GM10847 (cell line): ENCODE data around the gene DELE1.

ENCODE experiments used
- POLR2A ChIP-seq: IDR thresholded peaks from 2 replicates; pipeline ENCODE4 v1.6.1; 2011; ENCODE audit not compliant: insufficient read length; ENCODE audit errors: extremely low read depth

The DELE1 gene

DNA sequence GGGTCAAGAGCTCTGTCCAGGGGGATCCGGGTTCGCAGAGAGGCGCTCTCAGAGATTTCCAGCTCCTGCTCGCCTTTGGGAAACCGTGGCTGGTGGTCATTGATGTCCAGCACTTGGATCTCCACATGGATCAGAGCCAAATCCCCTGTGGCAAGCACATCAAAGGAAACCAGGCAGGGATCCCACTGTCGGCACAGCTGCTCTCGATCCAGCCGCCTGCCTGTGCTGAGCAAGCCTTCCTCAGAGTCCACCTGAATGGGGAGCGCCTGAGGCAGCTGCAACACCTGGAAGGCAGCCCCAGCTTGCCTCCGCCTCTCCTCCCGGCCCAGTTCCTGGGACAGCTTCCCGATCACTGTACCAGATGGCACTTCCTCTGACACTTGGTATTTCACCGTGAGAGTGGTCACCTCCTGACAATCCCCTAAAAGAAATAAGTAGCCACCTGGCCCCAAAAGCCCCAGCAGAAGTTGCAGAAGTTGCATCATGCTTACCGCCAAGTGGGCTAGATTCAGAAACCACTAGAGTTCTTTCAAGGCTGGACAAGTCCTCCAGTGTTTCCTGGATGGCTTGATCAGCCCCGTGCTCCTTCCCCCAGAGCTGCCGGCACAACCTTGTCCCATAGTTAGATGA lies 33.8 kb downstream of the DELE1 start:
- no peak for TF ChIP-seq POLR2A

DNA sequence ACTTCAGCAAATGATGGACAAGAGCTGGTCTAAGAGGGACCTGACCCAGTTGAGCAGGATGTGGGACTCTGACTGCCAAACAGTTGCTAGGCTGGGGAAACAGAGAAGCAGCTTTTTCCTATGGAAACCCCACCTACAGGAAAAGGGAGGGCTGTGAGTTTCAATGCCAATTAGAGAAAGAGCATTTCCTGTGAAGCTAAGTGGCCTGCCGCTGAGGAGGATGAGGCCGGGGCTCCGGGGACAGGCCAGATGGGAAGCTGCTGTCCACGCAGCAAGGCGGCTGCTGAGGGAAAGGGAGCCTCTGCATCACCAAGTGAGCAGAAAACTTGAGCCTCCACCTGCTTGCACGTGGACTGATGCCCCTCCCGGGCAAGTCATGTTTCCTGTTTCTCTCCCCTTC lies 34.4 kb downstream of the DELE1 start, which contains the start of gene PCDH12:
Gene PCDH12, minus strand, starts transcription at position 90 of the 400 bp plus-strand sequence. CDS start 351 bp downstream, outside the sequence.
- TF ChIP-seq POLR2A: no peak

DNA sequence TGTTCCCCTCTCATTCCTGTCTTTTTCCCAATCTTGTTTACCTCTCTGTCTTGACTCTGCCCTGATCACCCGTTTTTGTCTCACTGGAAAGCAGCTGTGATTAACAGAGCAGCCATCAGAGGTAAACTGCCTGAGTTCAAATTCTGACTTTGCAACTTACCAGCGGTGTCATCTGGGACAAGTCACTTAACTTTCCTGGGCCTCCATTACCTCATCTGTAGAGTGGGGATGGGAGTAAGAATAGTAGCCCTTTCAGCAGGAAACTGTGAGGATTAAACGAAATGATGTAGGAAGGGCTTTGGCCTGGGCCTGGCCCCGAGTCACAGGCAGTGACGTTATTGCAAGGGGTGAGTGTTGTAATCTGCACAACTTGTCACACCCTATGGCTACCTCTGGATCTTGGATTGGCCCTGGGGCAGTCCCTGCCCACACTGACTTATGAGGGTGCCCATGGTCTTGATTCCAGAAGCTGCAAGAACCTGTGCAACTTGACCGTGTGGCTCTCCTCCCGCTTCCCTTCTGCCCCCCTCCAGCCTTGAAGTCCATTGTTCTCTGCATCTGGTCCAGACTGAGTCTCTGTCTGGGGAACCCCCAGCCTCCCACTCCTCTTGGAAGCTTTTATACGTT lies 35.0 kb downstream of the DELE1 start:
- no peak for TF ChIP-seq POLR2A

DNA sequence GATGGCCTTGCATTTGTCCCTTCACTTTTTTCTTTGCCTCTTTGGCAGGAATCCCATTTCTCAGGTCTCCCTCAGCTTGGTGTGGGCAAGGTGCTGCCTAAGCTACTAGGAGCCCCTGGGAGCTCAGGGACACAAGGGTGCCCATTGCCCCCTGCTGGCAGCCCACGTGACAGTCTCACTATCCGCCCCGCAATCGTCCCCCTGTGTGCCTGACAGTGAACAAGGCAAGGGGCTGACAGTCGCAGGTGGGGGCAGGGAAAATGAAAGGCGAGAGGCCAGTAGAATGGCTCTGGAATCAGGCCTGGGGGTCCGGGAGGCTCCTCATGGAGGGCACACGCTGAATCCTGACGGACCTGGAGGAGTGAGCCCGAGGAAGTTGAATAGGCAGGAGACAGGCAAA lies 36.3 kb downstream of the DELE1 start:
- no peak for TF ChIP-seq POLR2A

DNA sequence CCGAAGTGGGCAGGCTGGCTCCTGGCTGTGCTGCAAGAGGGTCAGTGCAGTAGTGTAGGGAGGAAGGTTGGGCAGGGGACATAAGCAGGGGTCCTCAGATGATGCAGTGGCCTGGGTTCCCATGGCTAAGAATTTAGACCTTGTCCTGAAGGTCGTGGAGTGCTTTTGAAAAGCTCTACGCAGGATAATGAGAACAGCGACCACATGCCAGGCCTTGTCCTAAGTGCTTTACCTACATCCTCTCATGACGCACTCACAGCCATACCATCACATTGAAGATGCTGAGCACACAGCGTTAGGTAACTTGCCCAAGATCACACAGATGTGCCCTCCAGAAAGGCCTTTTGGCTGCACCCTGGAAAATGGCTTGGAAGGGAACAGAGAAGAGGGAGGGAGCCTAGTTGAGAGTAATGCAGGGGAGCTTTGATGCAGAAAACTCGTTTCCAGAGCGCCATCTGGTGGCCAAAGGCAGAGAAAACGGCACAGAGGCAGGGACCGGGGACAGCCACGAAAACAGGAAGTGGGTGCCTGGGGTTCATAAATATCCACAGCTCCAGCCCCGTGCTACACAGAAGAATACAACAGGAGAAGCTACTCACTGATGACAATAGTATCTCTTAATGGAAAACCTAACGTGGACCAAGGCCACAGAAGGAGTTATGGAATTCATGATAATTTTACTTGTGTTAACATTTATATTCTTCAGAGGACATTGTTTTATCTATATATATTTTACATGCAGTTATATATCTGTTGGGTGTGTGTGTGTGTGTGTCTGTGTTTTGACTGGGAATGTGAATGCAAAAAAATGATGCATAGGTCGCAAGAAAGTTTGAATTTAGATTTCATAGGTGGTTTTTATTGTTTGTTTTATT lies 37.0 kb downstream of the DELE1 start:
- no peak for TF ChIP-seq POLR2A

DNA sequence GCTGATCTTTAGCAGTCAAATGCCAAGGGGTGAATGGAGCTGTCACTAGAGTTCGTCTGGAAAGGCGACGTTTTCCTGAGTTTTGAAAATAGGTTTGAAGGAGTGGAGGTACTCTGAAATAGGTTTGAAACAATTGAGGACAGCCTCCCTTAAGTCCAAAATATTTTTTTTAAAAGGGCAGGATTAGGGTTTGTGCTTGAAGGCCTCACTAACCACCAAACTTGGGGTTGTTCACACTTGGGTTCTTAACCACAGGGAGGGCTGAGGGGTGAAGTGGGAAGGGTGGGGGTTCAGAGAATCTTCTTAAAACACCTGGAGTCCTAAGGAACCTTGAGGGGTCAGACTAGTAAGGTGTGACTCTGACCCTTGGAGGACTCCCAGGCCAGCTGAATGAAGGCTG lies 37.8 kb downstream of the DELE1 start:
- TF ChIP-seq POLR2A: no peak

DNA sequence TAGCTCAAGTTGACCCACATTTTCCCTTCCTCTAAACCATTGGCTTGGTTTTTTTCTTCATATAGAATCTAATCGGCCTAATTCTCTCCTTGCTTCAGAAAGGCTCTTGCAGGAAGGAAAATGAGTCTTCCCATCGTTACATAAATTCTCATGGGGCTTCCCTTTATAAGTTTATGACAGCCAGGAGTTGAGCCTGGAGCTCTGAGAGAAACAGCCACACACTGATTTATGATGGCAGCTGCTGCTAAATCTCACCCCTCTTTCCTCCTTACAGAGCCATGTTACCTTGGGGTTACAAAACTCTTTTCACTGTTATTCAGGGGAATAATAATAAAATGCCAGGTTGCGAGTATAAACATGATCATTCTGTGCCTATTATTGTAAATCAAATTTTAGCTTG lies 40.0 kb downstream of the DELE1 start:
- no peak for TF ChIP-seq POLR2A

DNA sequence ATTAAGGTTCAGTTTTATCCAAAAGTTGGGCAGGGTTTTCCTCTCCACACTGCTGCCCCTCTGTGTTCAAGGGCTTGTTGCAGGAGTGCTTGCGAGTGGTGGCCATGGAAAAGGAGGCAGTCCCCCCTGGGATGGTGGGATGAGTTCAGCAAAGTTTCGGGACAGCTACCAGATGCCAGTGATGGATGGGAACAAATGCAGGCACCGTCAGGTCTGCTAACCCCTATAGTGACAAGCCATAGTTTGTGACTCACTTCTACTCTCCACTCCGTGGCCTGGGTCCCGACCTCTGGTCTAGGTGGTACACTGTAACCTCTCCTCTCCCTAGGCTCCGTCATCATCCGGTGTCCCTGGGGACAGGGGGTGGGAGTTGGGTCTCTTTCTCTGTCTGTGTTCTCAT lies 41.4 kb downstream of the DELE1 start:
- no peak for TF ChIP-seq POLR2A

DNA sequence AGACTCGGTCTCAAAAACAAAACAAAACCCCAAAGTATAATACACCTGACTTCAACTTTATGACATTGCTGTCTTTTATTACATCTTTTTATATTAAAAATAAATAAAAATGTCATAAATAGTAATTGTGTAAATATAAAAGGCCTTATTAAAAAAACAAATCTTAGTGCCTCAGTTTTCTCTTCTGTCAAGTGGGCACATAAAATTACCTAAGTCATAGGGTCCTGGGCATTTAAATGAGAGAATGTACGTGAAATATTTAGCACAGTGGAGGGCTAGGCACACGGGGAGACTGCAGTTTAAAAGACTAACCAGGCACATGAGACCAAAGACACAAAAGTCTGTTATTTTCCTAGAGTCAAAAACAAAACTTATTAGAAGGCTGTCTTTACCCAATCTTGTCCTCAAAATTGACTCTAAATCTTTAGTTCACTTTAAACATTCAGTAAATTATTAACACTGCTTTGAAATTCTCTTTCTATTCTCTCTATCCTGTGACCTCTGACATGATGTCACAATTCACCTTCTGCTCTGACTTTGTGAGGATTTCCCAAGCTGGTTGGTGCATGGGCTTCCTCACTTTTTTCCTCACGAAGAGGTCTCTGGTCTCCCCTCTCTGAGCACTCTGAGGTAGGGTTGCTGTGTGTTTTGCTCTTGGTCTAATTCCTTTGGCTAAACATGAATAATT lies 42.7 kb downstream of the DELE1 start:
- no peak for TF ChIP-seq POLR2A

DNA sequence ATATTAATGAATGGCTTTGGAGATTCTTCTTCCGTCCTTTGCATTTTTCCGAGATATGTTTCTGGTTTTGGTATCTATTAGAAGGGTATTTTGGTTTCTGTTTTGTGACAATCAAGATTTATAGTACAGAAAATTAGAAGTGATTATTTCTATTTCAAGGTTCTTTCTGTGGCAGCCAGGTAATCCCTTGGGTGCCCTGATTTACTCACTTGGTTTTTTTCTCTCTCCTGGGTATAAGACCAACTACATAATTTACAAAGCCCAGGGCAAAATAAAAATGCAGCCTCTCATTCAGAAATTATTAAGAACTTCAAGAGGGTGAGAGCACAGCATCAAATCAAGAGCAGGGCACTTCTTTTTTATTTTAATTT lies 43.3 kb downstream of the DELE1 start:
- TF ChIP-seq POLR2A: no peak

DNA sequence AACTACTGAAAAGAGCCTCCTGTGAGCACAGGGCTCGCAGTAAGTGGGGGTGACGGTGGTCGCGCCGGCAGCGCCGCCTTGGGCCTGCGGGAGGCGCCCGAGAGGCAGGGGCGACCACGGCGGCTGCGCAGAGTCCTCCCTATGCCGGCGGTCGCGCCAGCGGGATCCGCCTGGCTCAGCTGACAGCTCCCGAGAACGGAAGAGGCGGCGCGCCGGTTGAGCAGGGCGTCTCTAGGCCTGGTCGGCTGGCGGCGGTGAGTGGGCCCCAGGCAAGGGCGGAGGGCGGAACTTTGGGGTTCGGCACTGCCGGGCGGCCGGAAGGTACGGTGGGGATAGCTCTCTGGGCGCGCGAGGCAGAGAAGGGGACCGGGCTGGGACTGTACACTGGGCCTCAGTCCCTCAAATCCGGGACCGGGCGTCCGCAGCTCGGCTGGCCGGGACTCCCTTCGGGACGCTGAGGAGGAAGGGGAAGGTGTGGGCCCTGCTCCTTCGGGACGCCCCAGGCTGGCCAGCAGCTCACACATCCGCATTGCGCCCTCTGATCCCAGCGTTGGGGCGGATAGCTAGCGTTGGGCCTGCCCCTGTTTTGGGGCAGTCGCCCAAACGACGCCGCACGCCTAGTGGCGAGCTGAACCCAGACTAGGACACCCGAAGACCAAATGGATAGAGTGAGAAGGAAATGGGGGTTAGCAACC lies 45.4 kb downstream of the DELE1 start, which contains the start of gene RNF14:
Gene RNF14, plus strand, starts transcription at position 192 of the 695 bp plus-strand sequence. CDS start 4,484 bp downstream, outside the sequence.
- peak; percentile 67 for TF ChIP-seq POLR2A

DNA sequence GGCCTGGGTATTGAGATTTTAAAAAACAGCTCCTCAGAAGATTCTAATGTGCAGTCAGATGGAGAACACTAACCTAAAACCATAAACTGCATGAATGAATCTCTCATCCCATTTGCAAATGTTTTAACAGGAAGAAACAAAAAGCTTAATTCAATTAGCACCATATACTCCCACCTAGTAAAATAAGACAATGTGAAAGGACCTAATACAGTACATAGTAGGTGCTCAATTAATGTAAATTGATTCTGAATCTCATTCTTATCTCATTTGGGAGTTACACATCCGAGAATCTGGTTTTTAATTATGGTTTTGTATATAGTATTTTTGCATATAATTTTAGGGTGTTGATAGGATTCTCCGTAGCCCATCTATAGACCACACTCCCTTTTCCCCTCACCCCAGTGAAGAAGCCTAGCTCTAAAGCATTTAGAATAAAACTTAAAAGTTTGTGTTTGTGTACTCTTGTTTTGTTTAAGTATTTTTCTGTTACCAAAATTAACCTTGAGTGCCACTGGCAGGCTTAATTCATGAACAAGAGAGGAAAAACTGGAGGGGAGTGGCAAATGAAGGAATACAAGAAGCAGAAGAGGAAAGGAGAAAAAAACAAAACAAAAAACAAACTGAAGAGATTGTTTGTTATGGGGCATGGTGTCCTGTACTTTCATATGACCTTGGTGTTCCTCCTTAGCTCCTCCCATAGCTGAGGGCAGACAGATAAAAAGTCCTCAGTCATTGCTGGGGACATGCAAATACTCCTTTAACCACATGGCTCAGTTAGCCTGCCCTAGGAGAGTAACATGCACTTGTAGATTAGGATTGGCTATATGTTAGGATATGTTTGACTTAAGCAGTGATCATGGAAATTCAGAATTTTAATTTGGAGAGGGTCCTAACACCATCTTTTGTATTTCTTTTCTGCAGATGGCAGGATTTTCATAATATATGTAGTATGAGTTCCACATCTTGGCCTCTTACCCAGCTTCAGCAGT lies 46.4 kb downstream of the DELE1 start:
- no peak for TF ChIP-seq POLR2A

DNA sequence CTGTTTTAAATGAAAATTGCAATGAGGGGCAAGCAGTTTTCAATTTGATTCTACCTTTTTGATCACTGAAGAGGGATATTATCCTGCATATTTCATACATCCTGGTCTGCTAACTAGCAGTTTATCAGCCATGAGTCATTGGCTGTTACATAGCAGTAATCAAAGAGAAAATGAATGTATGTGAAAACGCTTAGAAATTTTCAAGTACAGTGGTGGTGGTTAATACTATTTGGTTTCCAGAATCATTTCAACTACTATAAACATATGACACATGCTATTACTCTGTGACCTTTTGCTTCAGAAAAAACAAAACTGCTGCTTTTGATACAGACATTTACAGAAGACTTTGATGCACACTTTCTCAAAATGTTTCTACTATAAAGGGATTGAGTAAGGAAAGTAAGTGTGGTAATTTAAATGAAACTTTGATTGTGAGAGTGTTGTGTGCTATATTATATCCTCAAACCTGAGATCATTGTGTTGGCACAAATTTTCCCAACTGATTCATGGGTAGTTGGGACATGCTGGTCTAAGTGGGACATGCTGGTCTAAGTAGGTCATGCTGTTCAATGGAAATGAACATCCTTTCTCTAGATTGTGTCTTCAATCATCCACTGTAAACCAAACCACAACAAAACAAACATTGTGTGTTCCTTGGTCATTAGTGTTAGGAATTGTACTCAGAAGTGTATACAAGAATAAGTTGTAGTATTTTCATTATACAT lies 50.4 kb downstream of the DELE1 start:
- TF ChIP-seq POLR2A: no peak
